OCI-LY3 (cell line): ENCODE results near the gene SLC2A13.

Experiments used
- CTCF ChIP-seq: fragments of 200-600, 300-600 bp; sonication (generic); IDR thresholded peaks from 2 replicates; pipeline ENCODE4 v1.5.1; 2014; ENCODE audit warnings: antibody characterized with exemption, low read length, low read depth
- EZH2phosphoT487 ChIP-seq: fragments of 200-600 bp; shearing (Covaris generic); IDR thresholded peaks from 2 replicates; pipeline ENCODE4 v1.6.1; 2018; ENCODE audit warnings: antibody characterized with exemption, mixed run types, low read depth

- TF ChIP-seq CTCF: no peak
- no peak for TF ChIP-seq EZH2phosphoT487
Measured at GRCh38 chr12:40045656-40046055, 60.2 kb downstream of the SLC2A13 start.
